ENCODE data around the gene NRN1L. TPM values are rescaled to one million over a fixed set of nuclear protein-coding genes. Genes with fewer than 3 reads are reported as not detected.

NRN1L gene
- total and polyA plus RNA-seq, 2 donors (not counting 3 experiments of a cell fraction or from before 2014, with no cell fraction given), result 0.37 TPM; not detected in 1

- dilution Hi-C loops (cut with MboI; ENCODE audit: extremely low pct_ligation_motif_present, low sequenced_read_pairs) (no loop called here), intact Hi-C loops (cut with micrococcal nuclease) (loop anchor here (1.0 kb wide), 3 partner anchors 22 to 192 kb away; no protein-coding TSS in a partner anchor)
- no TSS peak for BruUV-seq (replicated peaks)
- Histone ChIP-seq H2AFZ (ENCODE audit: low read depth, low read length) (no peak overlapping the region), H3K9me1 (replicated peaks; ENCODE audit: control insufficient read depth, extremely low read depth, insufficient read depth, low read length) (no peaks in the 10 kb centered on the region), H3K4me1 (ENCODE audit: control insufficient read depth, extremely low read depth, insufficient read depth, low read length) (no peaks in the 10 kb centered on the region), H3K9me3 (replicated peaks; ENCODE audit: control insufficient read depth, insufficient read depth, low read length) (no peaks in the 10 kb centered on the region), H3K9ac (replicated peaks; ENCODE audit: extremely low read depth, insufficient read depth, low read length) (no peak overlapping the region), H3K4me2 (ENCODE audit: insufficient read depth, low read length) (no peak overlapping the region), H3K27me3 (ENCODE audit: control insufficient read depth in 2 of 2, insufficient read depth in 2 of 2, low read length in 2 of 2) (no peaks in the 10 kb centered on the region), H3K4me3 (replicated peaks in 1 of 3; ENCODE audit: insufficient read depth in 1 of 3, low read depth in 1 of 3, low read length in 3 of 3) (no peak overlapping the region), H3K27ac (ENCODE audit: insufficient read depth, low read depth, low read length) (no peak overlapping the region), H3K79me2 (ENCODE audit: control insufficient read depth, insufficient read depth, low read length) (peaks cover 48% of the 10 kb centered on the region), H4K20me1 (replicated peaks; ENCODE audit: control insufficient read depth, extremely low read depth, insufficient read depth, low read length) (peaks cover 2% of the 10 kb centered on the region), H3K36me3 (ENCODE audit: control insufficient read depth in 2 of 2, extremely low read depth in 1 of 2, insufficient read depth in 2 of 2, low read length in 2 of 2) (peaks cover 18 to 47% of the 10 kb centered on the region in 2 experiments)
- FAIRE-seq (no peak), DNase-seq (ENCODE audit: low read depth, low spot score) (peak; percentile 40)
- ChIA-PET CTCF (interaction anchor here (1.0 to 4.5 kb wide), 5 partner anchors 20 to 344 kb away, joined by 3 to 64 read pairs (median 8); no protein-coding TSS in a partner anchor), POLR2A (interaction anchor here (0.6 kb wide), 1 partner anchor 309 kb away, joined by 3 read pairs; no protein-coding TSS in a partner anchor)
- TF ChIP-seq POLR2AphosphoS5 (IDR thresholded peaks at IDR 0.05; ENCODE audit: insufficient read depth, low read depth, low read length) (no peak), MYC (IDR thresholded peaks at IDR 0.05; ENCODE audit: low read depth, low read length) (peak; percentile 9), MAX (IDR thresholded peaks at IDR 0.05; ENCODE audit: insufficient read depth, insufficient read length) (peak; percentile 63), EZH2 (IDR thresholded peaks at IDR 0.05; ENCODE audit: borderline replicate concordance, low read depth, low read length, severe bottlenecking) (no peak), POLR2A (IDR thresholded peaks at IDR 0.05; ENCODE audit: low read depth, low read length) (no peak), CTCF (IDR thresholded peaks at IDR 0.05; ENCODE audit: extremely low read depth in 1 of 2, insufficient read depth in 1 of 2, low read depth in 1 of 2, low read length in 2 of 2) (peak; percentile 30 to 57), JUN (IDR thresholded peaks at IDR 0.05; ENCODE audit: borderline replicate concordance, insufficient read depth, insufficient read length, low read depth) (no peak)
Observed at GRCh38 chr16:67865318-67865717, 19.4 kb upstream of the NRN1L start.
